GM06990 (cell line): Measurements from ENCODE around the gene KCND2.

Experiments
- DNase-seq: peaks from one replicate; pipeline ENCODE4 v3.0.0-alpha.2; 2011; ENCODE audit not compliant: insufficient read length; ENCODE audit errors: extremely low read depth
- H3K27me3 ChIP-seq: replicated peaks from 2 replicates; pipeline ENCODE4 v1.6.0; 2011; ENCODE audit warnings: low read length; ENCODE audit not compliant: control insufficient read depth, insufficient read depth
- H3K36me3 ChIP-seq: 2 replicates; pipeline ENCODE4 v1.5.1; 2011; ENCODE audit warnings: low read length; ENCODE audit not compliant: control insufficient read depth, insufficient read depth
- H3K4me3 ChIP-seq: replicated peaks from 2 replicates; pipeline ENCODE4 v1.5.1; 2011; ENCODE audit warnings: low read depth, mild to moderate bottlenecking, control low read depth, low read length
- CTCF ChIP-seq: IDR thresholded peaks from 2 replicates; pipeline ENCODE4 v1.5.1; 2011; ENCODE audit warnings: low read length, control low read depth, mild to moderate bottlenecking, inconsistent platforms; ENCODE audit not compliant: insufficient read depth, poor library complexity, severe bottlenecking

The KCND2 gene

DNA sequence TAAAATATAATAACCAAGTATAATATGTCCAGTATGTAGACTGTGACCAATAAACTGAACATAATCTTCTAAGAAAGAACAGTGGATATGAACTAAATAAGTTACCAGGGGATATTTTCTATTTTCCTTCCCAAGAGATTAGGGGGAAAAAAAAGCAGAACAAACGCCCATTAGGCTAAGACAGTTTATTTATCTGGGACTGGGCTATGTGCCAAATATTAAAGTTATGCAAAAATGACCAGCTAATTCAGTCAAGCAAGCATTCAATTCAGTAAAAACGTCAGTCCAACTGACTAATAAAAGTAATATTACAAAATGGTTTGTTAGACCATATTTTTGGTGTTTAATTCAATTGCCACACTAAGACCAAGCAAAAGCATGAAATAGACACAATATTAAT is 462.8 kb downstream of the KCND2 start:
- Histone ChIP-seq H3K36me3 (no peaks in the 10 kb centered on the region), H3K27me3 (no peaks in the 10 kb centered on the region), H3K4me3 (no peak overlapping the region)
- DNase-seq: no peak
- TF ChIP-seq CTCF: no peak

DNA sequence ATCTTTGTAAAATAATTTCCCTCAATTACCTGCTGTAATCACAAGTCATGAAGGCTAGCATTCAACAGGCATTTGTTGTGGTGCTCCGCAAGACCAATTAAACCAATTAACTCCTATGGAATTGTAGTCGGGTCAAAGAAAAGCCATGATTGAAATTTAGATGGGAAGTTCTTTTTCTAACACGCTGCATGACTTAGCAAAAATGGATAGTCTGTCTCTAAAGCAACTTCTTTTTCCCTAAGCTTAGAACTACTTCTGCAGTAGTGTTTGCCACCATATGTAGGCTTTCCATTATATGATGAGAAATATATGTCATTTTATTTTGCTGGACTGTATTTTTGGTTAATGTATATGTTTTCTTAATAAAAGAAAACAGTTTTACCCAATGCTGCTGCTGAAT is 465.8 kb downstream of the KCND2 start:
- DNase-seq: no peak
- Histone ChIP-seq H3K4me3 (no peak overlapping the region), H3K27me3 (no peaks in the 10 kb centered on the region), H3K36me3 (no peaks in the 10 kb centered on the region)
- TF ChIP-seq CTCF: no peak

DNA sequence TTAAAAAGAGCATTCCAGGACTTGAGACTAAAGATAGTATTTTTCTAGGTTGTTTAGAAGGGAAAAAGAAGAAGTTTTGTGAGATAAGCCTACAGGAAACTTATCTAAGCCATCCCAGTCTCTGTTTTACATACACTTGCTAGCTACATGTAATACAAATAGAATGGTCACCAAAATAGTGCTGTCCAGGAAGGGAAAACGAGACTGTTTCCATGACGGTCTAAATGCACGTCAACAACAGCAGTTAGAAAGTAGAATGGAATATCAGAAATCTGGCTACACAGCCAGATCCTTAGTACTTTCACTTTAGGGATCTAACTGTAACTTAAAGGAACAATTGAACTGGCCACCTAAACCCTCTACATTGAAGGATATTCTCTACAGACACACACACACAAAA is 467.4 kb downstream of the KCND2 start:
- Histone ChIP-seq H3K4me3 (no peak overlapping the region), H3K27me3 (no peaks in the 10 kb centered on the region), H3K36me3 (no peaks in the 10 kb centered on the region)
- TF ChIP-seq CTCF: no peak
- no peak for DNase-seq

DNA sequence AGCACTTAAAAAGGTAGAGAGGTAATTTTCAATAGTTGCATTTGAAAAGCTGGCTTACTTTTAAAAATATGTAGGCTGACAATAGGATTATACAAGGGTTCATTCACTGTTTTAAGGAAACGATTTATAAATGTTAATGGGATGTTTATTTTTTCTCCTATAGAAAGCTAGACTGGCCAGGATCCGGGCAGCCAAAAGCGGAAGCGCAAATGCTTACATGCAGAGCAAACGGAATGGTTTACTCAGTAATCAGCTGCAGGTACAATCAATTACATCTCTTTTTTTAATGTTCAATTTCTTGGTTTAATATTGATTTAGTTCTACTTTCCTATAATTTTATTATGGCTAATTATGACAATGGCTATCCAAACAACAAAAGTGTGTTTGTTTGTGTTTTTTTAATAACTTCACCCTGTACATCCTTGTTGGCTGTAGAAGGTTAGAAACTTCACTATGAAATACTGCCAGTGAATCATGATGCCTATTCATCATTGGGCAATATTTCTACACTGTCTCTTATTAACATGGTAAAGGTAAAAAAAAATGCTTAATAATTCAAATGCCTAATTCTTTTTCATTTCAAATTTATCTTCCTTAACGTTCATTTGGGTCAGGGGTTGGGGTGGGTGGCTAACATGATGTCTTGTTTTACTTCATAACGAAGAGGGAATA is 468.5 kb downstream of the KCND2 start:
- Histone ChIP-seq H3K27me3 (no peaks in the 10 kb centered on the region), H3K4me3 (no peak overlapping the region), H3K36me3 (no peaks in the 10 kb centered on the region)
- TF ChIP-seq CTCF: no peak
- DNase-seq: no peak

DNA sequence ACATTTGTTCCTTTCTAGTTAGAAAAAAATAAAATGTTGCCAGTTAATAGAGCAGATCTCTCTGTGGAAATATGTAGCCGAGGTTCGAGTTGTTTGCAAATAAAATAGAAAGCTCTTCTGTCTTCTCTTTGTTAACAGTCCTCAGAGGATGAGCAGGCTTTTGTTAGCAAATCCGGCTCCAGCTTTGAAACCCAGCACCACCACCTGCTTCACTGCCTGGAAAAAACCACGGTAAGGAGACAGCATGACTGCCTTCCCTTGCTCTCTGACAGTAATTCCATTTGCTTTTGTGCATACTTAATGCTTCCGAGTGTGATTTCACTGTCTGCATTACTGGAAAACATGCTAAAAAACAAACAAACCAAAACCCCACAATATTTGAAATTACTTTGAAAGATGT is 469.4 kb downstream of the KCND2 start:
- Histone ChIP-seq H3K27me3 (no peaks in the 10 kb centered on the region), H3K36me3 (no peaks in the 10 kb centered on the region), H3K4me3 (no peak overlapping the region)
- no peak for DNase-seq
- TF ChIP-seq CTCF: no peak

GRCh38 chr7:120743128-120743527 is 470.2 kb downstream of the KCND2 start:
- Histone ChIP-seq H3K4me3 (no peak overlapping the region), H3K27me3 (no peaks in the 10 kb centered on the region), H3K36me3 (no peaks in the 10 kb centered on the region)
- TF ChIP-seq CTCF: no peak
- no peak for DNase-seq
